ENCODE measurements around the gene ITM2A.

DNA sequence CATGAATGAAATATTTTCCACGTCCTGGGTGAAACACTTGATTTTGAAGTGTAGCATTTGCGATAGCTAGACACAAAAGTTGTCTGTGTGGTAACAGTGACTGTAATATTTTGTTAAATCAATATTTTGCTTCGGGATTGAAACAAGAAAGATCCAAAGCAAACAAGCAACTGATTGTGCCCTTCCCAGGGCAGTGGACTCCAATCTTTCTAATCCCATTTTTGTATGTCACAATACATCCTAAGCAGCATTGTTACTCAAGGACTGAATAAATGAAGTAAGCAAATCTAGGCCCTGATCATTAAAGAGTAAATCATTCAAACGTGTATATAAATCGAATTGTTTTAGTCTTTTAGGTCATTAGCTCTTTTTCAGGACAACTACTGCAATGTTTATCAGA, 2.8 kb downstream of the ITM2A start:
- TF ChIP-seq POLR2AphosphoS5 (IDR thresholded peaks at IDR 0.05) (no peak), CTCF (IDR thresholded peaks at IDR 0.05) (no peak), EP300 (IDR thresholded peaks at IDR 0.05) (no peak), POLR2A (IDR thresholded peaks at IDR 0.05) (no peak)

Measured in gastroesophageal sphincter (tissue), 3 donors.